ES-I3 (cell line): ENCODE measurements around the gene WNT9B.

Source experiments
- H3K36me3 ChIP-seq: 2 replicates; pipeline ENCODE4 v1.6.1; 2013; ENCODE audit warnings: mild to moderate bottlenecking, low read length, control low read depth, moderate library complexity; ENCODE audit not compliant: insufficient read depth
- H3K4me1 ChIP-seq: 2 replicates; pipeline ENCODE4 v1.6.1; 2013; ENCODE audit warnings: mild to moderate bottlenecking, control low read depth, low read length; ENCODE audit not compliant: insufficient read depth
- H3K9ac ChIP-seq: 2 replicates; pipeline ENCODE4 v1.6.1; 2013; ENCODE audit warnings: low read depth, mild to moderate bottlenecking, low read length, moderate library complexity
- H3K9me3 ChIP-seq: 2 replicates; pipeline ENCODE4 v1.6.1; 2013; ENCODE audit warnings: mild to moderate bottlenecking, low read length, moderate library complexity; ENCODE audit not compliant: control insufficient read depth, insufficient read depth

The WNT9B gene

GRCh38 chr17:46818316-46818928 is 33.0 kb upstream of the WNT9B start, which contains the start of gene WNT3:
Gene WNT3, minus strand, starts transcription at chr17:46818692. Its CDS starts 95 bp downstream, at chr17:46818597.
- Histone ChIP-seq H3K9ac (peak within 1 kb of the TSS; percentile 74), H3K9me3 (no peaks in the 10 kb centered on the region), H3K4me1 (peaks cover 37% of the 10 kb centered on the region), H3K36me3 (no peaks in the 10 kb centered on the region)

- Histone ChIP-seq H3K36me3 (no peaks in the 10 kb centered on the region), H3K9ac (peak overlapping the region; percentile 74), H3K9me3 (no peaks in the 10 kb centered on the region), H3K4me1 (peaks cover 30% of the 10 kb centered on the region)
These were observed 32.2 kb upstream of the WNT9B start for GRCh38 chr17:46818929-46819859.

GRCh38 chr17:46819906-46820351 is 31.5 kb upstream of the WNT9B start:
- Histone ChIP-seq H3K4me1 (peaks cover 22% of the 10 kb centered on the region), H3K36me3 (no peaks in the 10 kb centered on the region), H3K9me3 (no peaks in the 10 kb centered on the region), H3K9ac (peak overlapping the region; percentile 74)

- Histone ChIP-seq H3K9ac (peak overlapping the region; percentile 74), H3K9me3 (no peaks in the 10 kb centered on the region), H3K4me1 (peaks cover 18% of the 10 kb centered on the region), H3K36me3 (no peaks in the 10 kb centered on the region)
These were observed 30.6 kb upstream of the WNT9B start for GRCh38 chr17:46820592-46821450.

GRCh38 chr17:46821482-46822387 is 29.6 kb upstream of the WNT9B start:
- peak overlapping the region; percentile 38; the same call in 1 of the 2 replicates for H3K9ac ChIP-seq
- H3K4me1 ChIP-seq: peaks cover 10% of the 10 kb centered on the region
- no peaks in the 10 kb centered on the region for H3K9me3 ChIP-seq
- no peaks in the 10 kb centered on the region for H3K36me3 ChIP-seq

GRCh38 chr17:46822388-46822921 is 28.9 kb upstream of the WNT9B start:
- no peak overlapping the region for H3K9ac ChIP-seq
- no peaks in the 10 kb centered on the region for H3K9me3 ChIP-seq
- peaks cover 10% of the 10 kb centered on the region for H3K4me1 ChIP-seq
- H3K36me3 ChIP-seq: no peaks in the 10 kb centered on the region

- peaks cover 16% of the 10 kb centered on the region for H3K4me1 ChIP-seq
- H3K36me3 ChIP-seq: no peaks in the 10 kb centered on the region
- H3K9ac ChIP-seq: no peak overlapping the region
- no peaks in the 10 kb centered on the region for H3K9me3 ChIP-seq
These were observed 27.7 kb upstream of the WNT9B start for GRCh38 chr17:46823657-46824056.

- H3K9me3 ChIP-seq: no peaks in the 10 kb centered on the region
- H3K36me3 ChIP-seq: no peaks in the 10 kb centered on the region
- H3K9ac ChIP-seq: no peak overlapping the region
- peaks cover 11% of the 10 kb centered on the region for H3K4me1 ChIP-seq
These were observed 25.3 kb upstream of the WNT9B start for GRCh38 chr17:46826116-46826515.

- Histone ChIP-seq H3K4me1 (peaks cover 15% of the 10 kb centered on the region), H3K9ac (no peak overlapping the region), H3K9me3 (no peaks in the 10 kb centered on the region), H3K36me3 (no peaks in the 10 kb centered on the region)
These were observed 24.1 kb upstream of the WNT9B start for GRCh38 chr17:46827274-46827673.

GRCh38 chr17:46831573-46832330 is 19.6 kb upstream of the WNT9B start:
- H3K36me3 ChIP-seq: no peaks in the 10 kb centered on the region
- H3K4me1 ChIP-seq: peaks cover 27% of the 10 kb centered on the region
- H3K9ac ChIP-seq: no peak overlapping the region
- H3K9me3 ChIP-seq: no peaks in the 10 kb centered on the region

GRCh38 chr17:46832331-46832821 is 19.0 kb upstream of the WNT9B start:
- Histone ChIP-seq H3K9me3 (no peaks in the 10 kb centered on the region), H3K36me3 (no peaks in the 10 kb centered on the region), H3K4me1 (peaks cover 27% of the 10 kb centered on the region), H3K9ac (no peak overlapping the region)

GRCh38 chr17:46832945-46833839 is 18.2 kb upstream of the WNT9B start:
- Histone ChIP-seq H3K9me3 (no peaks in the 10 kb centered on the region), H3K4me1 (peaks cover 25% of the 10 kb centered on the region), H3K36me3 (no peaks in the 10 kb centered on the region), H3K9ac (no peak overlapping the region)
